ENCODE data around the gene PLK5.

DNA sequence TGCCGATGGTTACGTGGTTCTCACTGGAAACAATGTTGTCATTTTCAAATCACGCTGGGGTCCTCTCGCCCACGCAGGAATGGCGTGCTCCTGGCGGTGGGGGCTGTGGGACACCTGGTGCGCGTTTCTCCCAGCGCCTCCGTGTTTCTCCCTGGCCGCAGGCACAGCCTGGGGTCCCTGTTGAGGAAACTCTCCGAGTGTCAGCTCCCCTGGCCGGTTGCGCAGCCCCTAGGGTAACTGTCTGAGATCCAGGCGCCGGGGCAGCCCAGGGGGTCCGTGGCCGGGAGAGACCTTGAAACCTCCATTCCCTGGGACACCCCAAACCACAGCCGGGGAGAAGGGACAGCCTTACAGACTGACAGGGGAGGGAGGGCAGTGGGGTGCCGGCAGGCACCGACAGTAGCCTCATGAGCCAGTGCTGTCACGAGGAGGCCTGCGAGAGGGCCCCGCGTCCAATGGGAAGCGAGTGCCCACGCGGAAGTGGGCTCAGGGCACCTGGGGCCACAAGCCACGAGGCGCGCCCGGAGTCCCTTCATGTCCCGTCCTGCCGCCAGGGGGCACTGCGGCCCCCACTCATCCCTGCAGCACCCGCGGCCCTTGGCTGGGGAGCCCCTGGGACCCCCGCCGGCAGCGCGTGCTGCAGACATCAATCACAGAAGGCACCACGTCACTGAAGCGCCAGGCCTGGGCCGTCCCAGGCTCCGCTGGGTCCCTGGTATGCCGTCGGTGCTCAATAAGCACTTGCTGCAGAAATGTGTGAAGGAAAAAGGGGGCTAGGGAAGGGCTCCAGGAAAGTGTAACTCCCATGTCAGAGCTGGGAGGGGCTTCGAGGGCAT is 20.6 kb upstream of the PLK5 start:
- TF ChIP-seq POLR2A (IDR thresholded peaks at IDR 0.05; ENCODE audit: low read depth, low read length) = no peak
- TF ChIP-seq POLR2AphosphoS5 (IDR thresholded peaks at IDR 0.05; ENCODE audit: low read depth, low read length) = no peak
